GM23338 (cell line): ENCODE measurements around the gene PDIA6.
"Not testable (repeated sequence)": the region's sequence is repeated elsewhere in the genome, so short reads cannot be mapped to it uniquely, and the experiment has no call there.

ENCODE experiments used
- CREB1 ChIP-seq: fragments of 250-450 bp; sonication (Bioruptor Pico); IDR thresholded peaks from 2 replicates; pipeline ENCODE4 v1.5.0; 2020; ENCODE audit warnings: low read depth, mild to moderate bottlenecking, moderate library complexity
- EZH2 ChIP-seq: fragments of 200-600 bp; sonication (generic); IDR thresholded peaks from one replicate; pipeline ENCODE4 v1.8.0; 2017; ENCODE audit warnings: antibody characterized with exemption, mild to moderate bottlenecking, low read depth; ENCODE audit not compliant: unreplicated experiment
- EZH2phosphoT487 ChIP-seq: fragments of 200-600 bp; sonication (generic); IDR thresholded peaks from one replicate; pipeline ENCODE4 v1.8.1; 2018; ENCODE audit warnings: antibody characterized with exemption; ENCODE audit not compliant: unreplicated experiment
- JUNB ChIP-seq: IDR thresholded peaks from one replicate; pipeline ENCODE4 v1.6.1; 2016; ENCODE audit warnings: antibody characterized with exemption; ENCODE audit not compliant: unreplicated experiment
- NANOG ChIP-seq: IDR thresholded peaks from 2 replicates; pipeline ENCODE4 v1.6.1; 2016; ENCODE audit warnings: antibody characterized with exemption, borderline replicate concordance
- POLR2AphosphoS5 ChIP-seq: IDR thresholded peaks from 2 replicates; pipeline ENCODE4 v1.6.1; 2016; ENCODE audit warnings: antibody characterized with exemption, low read depth
- STAT1 ChIP-seq: IDR thresholded peaks from one replicate; pipeline ENCODE4 v1.6.1; 2016; ENCODE audit warnings: antibody characterized with exemption; ENCODE audit not compliant: unreplicated experiment
- ZNF331 ChIP-seq: fragments of 250-450 bp; sonication (Bioruptor Pico); IDR thresholded peaks from 2 replicates; pipeline ENCODE4 v1.5.0; 2020; ENCODE audit warnings: low read depth, mild to moderate bottlenecking, moderate library complexity
- TF ChIP-seq, protein P1 (sequence below), 2 experiments: fragments of 200-600 bp in 1 of 2; sonication (generic) in 1 of 2; conservative IDR thresholded peaks; 2 replicates each; pipeline versions ENCODE4 v1.5.1 to v1.6.1; 2016 to 2017; ENCODE audit warnings: antibody characterized with exemption in 2 of 2, low read depth in 2 of 2, mild to moderate bottlenecking in 2 of 2, moderate library complexity in 1 of 2
- TF ChIP-seq, protein P2 (sequence below): IDR thresholded peaks from one replicate; pipeline ENCODE4 v1.6.1; 2018; ENCODE audit warnings: antibody characterized with exemption; ENCODE audit not compliant: unreplicated experiment
- TF ChIP-seq, protein P3 (sequence below): IDR thresholded peaks from 2 replicates; pipeline ENCODE4 v1.6.1; 2016; ENCODE audit warnings: antibody characterized with exemption

DNA sequence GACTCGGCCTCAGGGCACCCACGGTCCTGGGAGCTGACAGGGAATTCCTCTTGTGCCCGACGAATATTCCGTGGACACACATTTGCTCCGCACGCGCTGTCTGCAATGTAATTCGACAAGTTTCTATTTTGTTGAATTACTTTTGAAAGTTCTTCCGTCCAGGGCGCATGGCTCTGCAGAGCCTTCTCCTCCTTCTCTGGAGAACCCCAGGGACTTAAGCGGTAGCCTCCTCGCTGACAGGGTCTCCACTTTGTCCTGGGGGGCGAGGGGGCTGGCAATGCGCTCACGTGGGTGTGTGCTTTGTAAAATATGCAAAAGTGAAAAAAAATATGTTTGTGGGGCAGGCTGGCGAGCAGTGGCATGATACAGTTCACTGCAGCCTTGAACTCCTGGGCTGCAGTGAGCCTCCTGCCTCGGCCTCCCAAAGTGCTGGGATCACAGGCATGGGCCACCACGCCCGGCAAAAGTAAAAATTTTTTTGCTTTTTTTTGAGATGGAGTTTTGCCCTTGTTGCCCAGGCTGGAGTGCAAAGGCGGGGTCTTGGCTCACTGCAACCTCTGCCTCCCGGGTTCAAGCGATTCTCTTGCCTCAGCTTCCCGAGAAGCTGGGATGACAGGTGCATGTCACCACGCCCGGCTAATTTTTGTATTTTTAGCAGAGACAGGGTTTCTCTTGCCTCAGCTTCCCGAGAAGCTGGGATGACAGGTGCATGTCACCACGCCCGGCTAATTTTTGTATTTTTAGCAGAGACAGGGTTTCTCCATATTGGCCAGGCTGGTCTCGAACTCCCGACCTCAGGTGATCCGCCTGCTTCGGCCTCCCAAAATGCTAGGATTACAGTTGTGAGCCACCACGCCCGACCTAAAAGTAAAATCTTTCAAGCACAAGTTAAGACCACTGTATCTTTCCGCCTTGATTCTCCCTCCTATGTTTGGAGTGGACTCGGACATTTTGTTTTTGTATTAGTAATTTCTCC, 866 bp upstream of the PDIA6 start:
- TF ChIP-seq POLR2AphosphoS5; EZH2; EZH2phosphoT487; NANOG; CREB1 (CRISPR knock-in tag); JUNB; STAT1; ZNF331: not testable (repeated sequence)
- TF ChIP-seq, protein P1, sequence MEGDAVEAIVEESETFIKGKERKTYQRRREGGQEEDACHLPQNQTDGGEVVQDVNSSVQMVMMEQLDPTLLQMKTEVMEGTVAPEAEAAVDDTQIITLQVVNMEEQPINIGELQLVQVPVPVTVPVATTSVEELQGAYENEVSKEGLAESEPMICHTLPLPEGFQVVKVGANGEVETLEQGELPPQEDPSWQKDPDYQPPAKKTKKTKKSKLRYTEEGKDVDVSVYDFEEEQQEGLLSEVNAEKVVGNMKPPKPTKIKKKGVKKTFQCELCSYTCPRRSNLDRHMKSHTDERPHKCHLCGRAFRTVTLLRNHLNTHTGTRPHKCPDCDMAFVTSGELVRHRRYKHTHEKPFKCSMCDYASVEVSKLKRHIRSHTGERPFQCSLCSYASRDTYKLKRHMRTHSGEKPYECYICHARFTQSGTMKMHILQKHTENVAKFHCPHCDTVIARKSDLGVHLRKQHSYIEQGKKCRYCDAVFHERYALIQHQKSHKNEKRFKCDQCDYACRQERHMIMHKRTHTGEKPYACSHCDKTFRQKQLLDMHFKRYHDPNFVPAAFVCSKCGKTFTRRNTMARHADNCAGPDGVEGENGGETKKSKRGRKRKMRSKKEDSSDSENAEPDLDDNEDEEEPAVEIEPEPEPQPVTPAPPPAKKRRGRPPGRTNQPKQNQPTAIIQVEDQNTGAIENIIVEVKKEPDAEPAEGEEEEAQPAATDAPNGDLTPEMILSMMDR (conservative IDR thresholded peaks at IDR 0.05; ENCODE audit: low read depth in 2 of 2), result not testable (repeated sequence)
- TF ChIP-seq, protein P2, sequence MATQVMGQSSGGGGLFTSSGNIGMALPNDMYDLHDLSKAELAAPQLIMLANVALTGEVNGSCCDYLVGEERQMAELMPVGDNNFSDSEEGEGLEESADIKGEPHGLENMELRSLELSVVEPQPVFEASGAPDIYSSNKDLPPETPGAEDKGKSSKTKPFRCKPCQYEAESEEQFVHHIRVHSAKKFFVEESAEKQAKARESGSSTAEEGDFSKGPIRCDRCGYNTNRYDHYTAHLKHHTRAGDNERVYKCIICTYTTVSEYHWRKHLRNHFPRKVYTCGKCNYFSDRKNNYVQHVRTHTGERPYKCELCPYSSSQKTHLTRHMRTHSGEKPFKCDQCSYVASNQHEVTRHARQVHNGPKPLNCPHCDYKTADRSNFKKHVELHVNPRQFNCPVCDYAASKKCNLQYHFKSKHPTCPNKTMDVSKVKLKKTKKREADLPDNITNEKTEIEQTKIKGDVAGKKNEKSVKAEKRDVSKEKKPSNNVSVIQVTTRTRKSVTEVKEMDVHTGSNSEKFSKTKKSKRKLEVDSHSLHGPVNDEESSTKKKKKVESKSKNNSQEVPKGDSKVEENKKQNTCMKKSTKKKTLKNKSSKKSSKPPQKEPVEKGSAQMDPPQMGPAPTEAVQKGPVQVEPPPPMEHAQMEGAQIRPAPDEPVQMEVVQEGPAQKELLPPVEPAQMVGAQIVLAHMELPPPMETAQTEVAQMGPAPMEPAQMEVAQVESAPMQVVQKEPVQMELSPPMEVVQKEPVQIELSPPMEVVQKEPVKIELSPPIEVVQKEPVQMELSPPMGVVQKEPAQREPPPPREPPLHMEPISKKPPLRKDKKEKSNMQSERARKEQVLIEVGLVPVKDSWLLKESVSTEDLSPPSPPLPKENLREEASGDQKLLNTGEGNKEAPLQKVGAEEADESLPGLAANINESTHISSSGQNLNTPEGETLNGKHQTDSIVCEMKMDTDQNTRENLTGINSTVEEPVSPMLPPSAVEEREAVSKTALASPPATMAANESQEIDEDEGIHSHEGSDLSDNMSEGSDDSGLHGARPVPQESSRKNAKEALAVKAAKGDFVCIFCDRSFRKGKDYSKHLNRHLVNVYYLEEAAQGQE, result not testable (repeated sequence)
- TF ChIP-seq, protein P3, sequence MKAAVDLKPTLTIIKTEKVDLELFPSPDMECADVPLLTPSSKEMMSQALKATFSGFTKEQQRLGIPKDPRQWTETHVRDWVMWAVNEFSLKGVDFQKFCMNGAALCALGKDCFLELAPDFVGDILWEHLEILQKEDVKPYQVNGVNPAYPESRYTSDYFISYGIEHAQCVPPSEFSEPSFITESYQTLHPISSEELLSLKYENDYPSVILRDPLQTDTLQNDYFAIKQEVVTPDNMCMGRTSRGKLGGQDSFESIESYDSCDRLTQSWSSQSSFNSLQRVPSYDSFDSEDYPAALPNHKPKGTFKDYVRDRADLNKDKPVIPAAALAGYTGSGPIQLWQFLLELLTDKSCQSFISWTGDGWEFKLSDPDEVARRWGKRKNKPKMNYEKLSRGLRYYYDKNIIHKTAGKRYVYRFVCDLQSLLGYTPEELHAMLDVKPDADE, result not testable (repeated sequence)
